ENCODE measurements around the gene FBXL14. TPM values are rescaled to one million over a fixed set of nuclear protein-coding genes. Genes with fewer than 3 reads are reported as not detected.

Gene FBXL14
- polyA plus RNA-seq, 2 of the 4 experiments (the other 2 are of a cell fraction): 6.7 to 7.1 TPM

GRCh38 chr12:1534748-1535147 lies 59.6 kb downstream of the FBXL14 start:
- no peak for ATAC-seq
- H3K27ac ChIP-seq: no peak overlapping the region
- FAIRE-seq: no peak
- 78% methylated on average over 3 of the region's 3 CpGs for WGBS (ENCODE audit: missing lambda C conversion rate)
- ChIA-PET POLR2A (no interaction called here), CTCF (interaction anchor here (1.1 to 3.8 kb wide), 3 partner anchors 10 to 965 kb away, joined by 3 to 18 read pairs (median 5); no protein-coding TSS in a partner anchor)
- no peaks in the 10 kb centered on the region for H3K9me3 ChIP-seq
- no peak overlapping the region for H3K4me2 ChIP-seq
- H3K4me1 ChIP-seq: 0 out of 3 replicates have a peak, but pooled peaks cover 6% of the 10 kb centered on the region
- DNase-seq (ENCODE audit: low read depth in 1 of 2, low spot score in 1 of 2): no peak
- H3K4me3 ChIP-seq: no peak overlapping the region
- TF ChIP-seq ELK1 (IDR thresholded peaks at IDR 0.05; ENCODE audit: low read depth, low read length) (no peak), MYC (IDR thresholded peaks at IDR 0.05; ENCODE audit: borderline replicate concordance, low read length) (no peak), RNF2 (IDR thresholded peaks at IDR 0.05; ENCODE audit: borderline replicate concordance, low read depth) (no peak), PBX3 (IDR thresholded peaks at IDR 0.05) (no peak), E2F6 (IDR thresholded peaks at IDR 0.05; ENCODE audit: borderline replicate concordance, low read depth) (no peak), NR3C1 (IDR thresholded peaks at IDR 0.05) (no peak), HOXB5 (CRISPR knock-in tag; IDR thresholded peaks at IDR 0.05) (no peak), HES2 (IDR thresholded peaks at IDR 0.05) (no peak)

GRCh38 chr12:1533602-1534304 lies 60.6 kb downstream of the FBXL14 start:
- CTCF ChIA-PET: interaction anchor here (1.4 to 3.8 kb wide), 2 partner anchors 8 to 11 kb away, joined by 5 to 18 read pairs; no protein-coding TSS in a partner anchor
- Histone ChIP-seq H3K4me1 (0 out of 3 replicates have a peak, but pooled peaks cover 6% of the 10 kb centered on the region), H3K4me2 (no peak overlapping the region), H3K4me3 (no peak overlapping the region), H3K9me3 (no peaks in the 10 kb centered on the region), H3K27ac (no peak overlapping the region)
- 0 out of 6 replicates have a peak, but pooled peaks of 1 of the 2 experiments have one; percentile 9 for ATAC-seq
- no peak for DNase-seq (ENCODE audit: low read depth in 1 of 2, low spot score in 1 of 2)
- POLR2A ChIA-PET: interaction anchor here (0.6 kb wide), 1 partner anchor 32 kb away, joined by 7 read pairs; no protein-coding TSS in a partner anchor
- no peak for FAIRE-seq
- TF ChIP-seq SMC3 (IDR thresholded peaks at IDR 0.05) (no peak), HOXB5 (CRISPR knock-in tag; IDR thresholded peaks at IDR 0.05) (no peak), ZC3H11A (IDR thresholded peaks at IDR 0.05) (no peak), RARB (CRISPR knock-in tag; IDR thresholded peaks at IDR 0.05) (no peak), FOSL2 (IDR thresholded peaks at IDR 0.05) (no peak), FOSL2 (CRISPR knock-in tag; IDR thresholded peaks at IDR 0.05) (no peak), CBX2 (IDR thresholded peaks at IDR 0.05; ENCODE audit: borderline replicate concordance, low read depth) (no peak), MAZ (IDR thresholded peaks at IDR 0.05; ENCODE audit: borderline replicate concordance, low read depth, low read length) (no peak), EHF (CRISPR knock-in tag; IDR thresholded peaks at IDR 0.05) (no peak), HOXB13 (CRISPR knock-in tag; IDR thresholded peaks at IDR 0.05; ENCODE audit: low read depth) (no peak), BHLHE40 (IDR thresholded peaks at IDR 0.05; ENCODE audit: low read depth, low read length) (no peak), SREBF2 (IDR thresholded peaks at IDR 0.05) (no peak), E2F6 (IDR thresholded peaks at IDR 0.05; ENCODE audit: borderline replicate concordance, low read depth) (no peak), PBX3 (IDR thresholded peaks at IDR 0.05) (no peak), MAFK (IDR thresholded peaks at IDR 0.05; ENCODE audit: partially characterized antibody) (no peak), POLR2A (IDR thresholded peaks at IDR 0.05; ENCODE audit: low read length) (no peak), RCOR1 (IDR thresholded peaks at IDR 0.05; ENCODE audit: low read depth, low read length) (no peak), ESRRA (IDR thresholded peaks at IDR 0.05; ENCODE audit: borderline replicate concordance, low read length) (no peak), NR3C1 (IDR thresholded peaks at IDR 0.05) (no peak), RFX5 (IDR thresholded peaks at IDR 0.05) (no peak)
- WGBS (ENCODE audit: missing lambda C conversion rate): 63% methylated on average over 16 of the region's 16 CpGs
